H1 (cell line): ENCODE measurements around the gene RERE. TPM values are rescaled to one million over a fixed set of nuclear protein-coding genes. Genes with fewer than 3 reads are reported as not detected.

Experiments
- CTCF ChIA-PET: fragments of 300-600 bp; sonication (Branson Sonifier 250); formaldehyde crosslinking; loops from one replicate; lab custom pipeline; 2021; ENCODE audit not compliant: partially characterized antibody; lab: Charles Lee
- POLR2A ChIA-PET: fragments of 300-600 bp; sonication (Branson Sonifier 250); formaldehyde crosslinking; loops from one replicate; lab custom pipeline; 2021; ENCODE audit warnings: inconsistent platforms; ENCODE audit not compliant: partially characterized antibody; lab: Charles Lee
- DNase-seq, 2 experiments: peaks; one replicate each; pipeline versions ENCODE4 v3.0.0 to v3.0.0-alpha.2; 2010 to 2022; ENCODE audit warnings: low spot score in 2 of 2, low read depth in 1 of 2, mixed read lengths in 1 of 2
- FAIRE-seq: peaks from 2 replicates; lab custom pipeline; 2011; peaks lifted over from hg19 to GRCh38; lab: Jason Lieb, UNC
- H2AFZ ChIP-seq: 2 replicates; pipeline ENCODE4 v1.8.1; 2012; ENCODE audit warnings: low read length, inconsistent platforms
- H2AK5ac ChIP-seq: 2 replicates; pipeline ENCODE4 v1.6.1; 2013; ENCODE audit warnings: low read depth, low read length
- H2BK120ac ChIP-seq: replicated peaks from 2 replicates; pipeline ENCODE3; 2013; ENCODE audit warnings: low read depth, low read length, inconsistent platforms
- H2BK12ac ChIP-seq: 2 replicates; pipeline ENCODE4 v1.6.1; 2013; ENCODE audit warnings: low read depth, low read length
- H2BK15ac ChIP-seq: 2 replicates; pipeline ENCODE4 v1.6.1; 2013; ENCODE audit warnings: low read length
- H2BK20ac ChIP-seq: 2 replicates; pipeline ENCODE4 v1.6.1; 2013; ENCODE audit warnings: low read length
- H2BK5ac ChIP-seq: 2 replicates; pipeline ENCODE4 v1.6.1; 2013; ENCODE audit warnings: low read depth, low read length
- H3K14ac ChIP-seq: 2 replicates; pipeline ENCODE4 v1.6.1; 2013; ENCODE audit warnings: inconsistent platforms; ENCODE audit not compliant: insufficient read length
- H3K18ac ChIP-seq: 2 replicates; pipeline ENCODE4 v1.6.1; 2013; ENCODE audit warnings: low read length; ENCODE audit errors: extremely low read depth
- H3K23ac ChIP-seq: 2 replicates; pipeline ENCODE4 v1.6.1; 2013; ENCODE audit warnings: inconsistent platforms; ENCODE audit not compliant: insufficient read length
- H3K23me2 ChIP-seq: 2 replicates; pipeline ENCODE4 v1.6.1; 2013; ENCODE audit warnings: low read depth, low read length
- H3K27ac ChIP-seq: 2 replicates; pipeline ENCODE4 v1.6.1; 2011; ENCODE audit warnings: low read depth, low read length, inconsistent platforms
- H3K27me3 ChIP-seq, 4 experiments: replicated peaks in 1 of 4; 1 replicate in 1 of 4; 2 replicates in 3 of 4; pipeline versions ENCODE4 v1.6.1 to v1.8.1; 2011 to 2013; ENCODE audit warnings: low read length in 3 of 4, mild to moderate bottlenecking in 3 of 4, inconsistent platforms in 2 of 4, mixed read lengths in 2 of 4, moderate library complexity in 1 of 4; ENCODE audit not compliant: control insufficient read depth in 3 of 4, insufficient read depth in 3 of 4; ENCODE audit errors: extremely low read depth in 1 of 4
- H3K36me3 ChIP-seq, 4 experiments: 2 replicates each; pipeline versions ENCODE4 v1.6.1 to v1.8.1; 2011 to 2013; ENCODE audit warnings: mild to moderate bottlenecking in 4 of 4, low read length in 3 of 4, moderate library complexity in 2 of 4, control low read depth in 1 of 4, inconsistent platforms in 1 of 4; ENCODE audit not compliant: insufficient read depth in 4 of 4, control insufficient read depth in 2 of 4
- H3K4ac ChIP-seq: replicated peaks from 2 replicates; pipeline ENCODE3; 2013; ENCODE audit warnings: low read length, low read depth, mixed read lengths, inconsistent platforms; ENCODE audit not compliant: insufficient read length
- H3K4me1 ChIP-seq, 4 experiments: replicated peaks in 1 of 4; 1 replicate in 1 of 4; 2 replicates in 3 of 4; pipeline versions ENCODE4 v1.6.1 to v1.8.1; 2011 to 2013; ENCODE audit warnings: low read length in 3 of 4, inconsistent platforms in 2 of 4, mixed read lengths in 1 of 4; ENCODE audit not compliant: insufficient read depth in 4 of 4, control insufficient read depth in 3 of 4
- H3K4me2 ChIP-seq, 2 experiments: 2 replicates each; pipeline versions ENCODE4 v1.6.1 to v1.8.1; 2011 to 2013; ENCODE audit warnings: low read depth in 2 of 2, low read length in 2 of 2, control low read depth in 1 of 2, inconsistent platforms in 1 of 2, mild to moderate bottlenecking in 1 of 2; ENCODE audit not compliant: insufficient read depth in 1 of 2
- H3K4me3 ChIP-seq, 4 experiments: fragments of 200-600, 300-600 bp in 1 of 4; sonication (generic), shearing (Covaris generic), sonication (Bioruptor Twin) in 1 of 4; 2 replicates each; pipeline versions ENCODE4 v1.5.1 to v1.8.1; 2011 to 2016; ENCODE audit warnings: low read length in 4 of 4, low read depth in 3 of 4, control low read depth in 2 of 4, inconsistent platforms in 2 of 4, mild to moderate bottlenecking in 2 of 4, mixed read lengths in 1 of 4, moderate library complexity in 1 of 4; ENCODE audit not compliant: insufficient read depth in 2 of 4; ENCODE audit errors: extremely low read depth in 1 of 4
- H3K56ac ChIP-seq: replicated peaks from 2 replicates; pipeline ENCODE3; 2013; ENCODE audit warnings: low read depth, mild to moderate bottlenecking, mixed read lengths, low read length, inconsistent platforms; ENCODE audit not compliant: insufficient read length
- H3K79me1 ChIP-seq: 2 replicates; pipeline ENCODE4 v1.6.1; 2013; ENCODE audit warnings: low read depth, low read length, control low read depth
- H3K79me2 ChIP-seq, 2 experiments: 2 replicates each; pipeline versions ENCODE4 v1.6.1 to v1.8.1; 2012 to 2013; ENCODE audit warnings: low read length in 2 of 2, mild to moderate bottlenecking in 2 of 2, inconsistent platforms in 1 of 2; ENCODE audit not compliant: insufficient read depth in 2 of 2, control insufficient read depth in 1 of 2
- H3K9ac ChIP-seq, 4 experiments: replicated peaks in 1 of 4; 1 replicate in 1 of 4; 2 replicates in 3 of 4; pipeline versions ENCODE4 v1.6.1 to v1.8.1; 2011 to 2013; ENCODE audit warnings: low read depth in 3 of 4, low read length in 3 of 4, control low read depth in 2 of 4, mild to moderate bottlenecking in 2 of 4, moderate library complexity in 2 of 4, inconsistent platforms in 1 of 4; ENCODE audit errors: extremely low read depth in 1 of 4
- H3K9me3 ChIP-seq, 2 experiments: 2 replicates each; pipeline versions ENCODE4 v1.6.1 to v1.8.1; 2012 to 2013; ENCODE audit warnings: mild to moderate bottlenecking in 2 of 2, moderate library complexity in 2 of 2, control low read depth in 1 of 2, inconsistent platforms in 1 of 2, low read depth in 1 of 2, low read length in 1 of 2, mixed read lengths in 1 of 2; ENCODE audit not compliant: insufficient read depth in 2 of 2
- H4K20me1 ChIP-seq, 2 experiments: replicated peaks in 1 of 2; 2 replicates each; pipeline versions ENCODE3 to v1.8.1; 2011 to 2013; ENCODE audit warnings: inconsistent platforms in 2 of 2, low read length in 2 of 2, mild to moderate bottlenecking in 1 of 2; ENCODE audit not compliant: insufficient read depth in 2 of 2, control insufficient read depth in 1 of 2
- H4K5ac ChIP-seq: 2 replicates; pipeline ENCODE4 v1.6.1; 2013; ENCODE audit warnings: low read length, low read depth, mixed read lengths, inconsistent platforms; ENCODE audit not compliant: insufficient read length
- H4K8ac ChIP-seq: 2 replicates; pipeline ENCODE4 v1.8.0; 2013; ENCODE audit warnings: mild to moderate bottlenecking, moderate library complexity, low read length, inconsistent platforms; ENCODE audit not compliant: insufficient read depth; ENCODE audit errors: extremely low read depth
- H4K91ac ChIP-seq: replicated peaks from 2 replicates; pipeline ENCODE3; 2013; ENCODE audit warnings: low read length, mixed read lengths, inconsistent platforms; ENCODE audit not compliant: insufficient read length
- TEAD4 ChIP-seq: IDR thresholded peaks from 2 replicates; pipeline ENCODE4 v1.6.1; 2012; ENCODE audit warnings: low read depth, low read length, inconsistent platforms, mixed read lengths
- YY1 ChIP-seq: IDR thresholded peaks from 2 replicates; pipeline ENCODE4 v1.6.1; 2011; ENCODE audit warnings: low read depth, mild to moderate bottlenecking, low read length
- WGBS, 2 experiments: shearing (Covaris generic) in 1 of 2; methylation state at CpG; one replicate each; pipeline versions ENCODE4 v1.1.6 to v1.1.7; 2013 to 2015; ENCODE audit warnings: low lambda C conversion rate in 2 of 2, mixed read lengths in 2 of 2, inconsistent platforms in 1 of 2, low coverage in 1 of 2, missing lambda C conversion rate in 1 of 2; ENCODE audit not compliant: insufficient replicate concordance in 2 of 2, insufficient coverage in 1 of 2, insufficient read length in 1 of 2; ENCODE audit errors: extremely low coverage in 1 of 2, missing lambda C conversion rate in 1 of 2; 5-methylcytosine and 5-hydroxymethylcytosine counted together
- polyA plus RNA-seq, 7 experiments: library from polyadenylated mRNA; depleted of rRNA in 3 of 7; stranded (reverse) in 5 of 7; unstranded in 2 of 7; fragments of >200 nt in 5 of 7; fragments of 200-250 nt in 2 of 7; gene quantifications; 1 replicate in 5 of 7; 2 replicates in 1 of 7; 4 replicates in 1 of 7; pipeline versions ENCODE4 v1.2.1 to v1.2.3, GENCODE V29; 2011 to 2013; ENCODE audit warnings: missing spikeins in 2 of 7, mixed read lengths in 2 of 7
- total RNA-seq: library from RNA; stranded (reverse); fragmentation: NEBNext Ultra II Directional; extraction: Animal tissue kit (Norgen Biotek cat#: 25700); gene quantifications from 2 replicates; pipeline ENCODE4 v1.2.1, GENCODE V29; 2021

The RERE gene
- total and polyA plus RNA-seq, 2 of the 8 experiments (the other 6 are each of a cell fraction or from before 2014, with no cell fraction given): 15.3 to 142 TPM

GRCh38 chr1:8780405-8780804 is 37.0 kb downstream of the RERE start:
- CTCF ChIA-PET: interaction anchor here (0.6 to 1.2 kb wide), 3 partner anchors 14 to 79 kb away, joined by 3 read pairs; no protein-coding TSS in a partner anchor
- Histone ChIP-seq H4K8ac (no peak overlapping the region), H3K36me3 (no peaks in the 10 kb centered on the region; a peak in 1 of 8 replicates), H3K14ac (no peak overlapping the region), H3K79me2 (peaks cover 3 to 82% of the 10 kb centered on the region in 2 experiments; a peak in 3 of 4 replicates), H2AK5ac (0 out of 2 replicates have a peak overlapping the region, but pooled peaks have one; percentile 69), H3K27ac (no peak overlapping the region), H3K9me3 (no peaks in the 10 kb centered on the region)
- WGBS, 2 experiments: 95% methylated on average over 1 of the region's 1 CpG; no CpG with 5 or more reads in 1 of the 2 experiments
- POLR2A ChIA-PET: interaction anchor here (0.8 to 1.4 kb wide), 2 partner anchors 36 to 37 kb away, joined by 3 to 4 read pairs; partner anchors contain the start of gene RERE
- TF ChIP-seq TEAD4: no peak
- no peak for TF ChIP-seq YY1
- TF ChIP-seq, all 59 proteins: peak for 0
- no peak overlapping the region for H3K4me3 ChIP-seq
- H3K79me1 ChIP-seq: peaks cover 6% of the 10 kb centered on the region
- H2BK20ac ChIP-seq: no peak overlapping the region
- H3K27me3 ChIP-seq: no peaks in the 10 kb centered on the region
- no peak overlapping the region for H2AFZ ChIP-seq
- FAIRE-seq (no peak), DNase-seq (no peak)
- no peak overlapping the region for H4K91ac ChIP-seq
- no peak overlapping the region for H3K9ac ChIP-seq
- H2BK15ac ChIP-seq: no peak overlapping the region
- H4K5ac ChIP-seq: no peak overlapping the region
- no peak overlapping the region for H3K4me2 ChIP-seq
- H3K23ac ChIP-seq: no peak overlapping the region
- no peak overlapping the region for H3K4ac ChIP-seq
- H3K23me2 ChIP-seq: no peaks in the 10 kb centered on the region
- no peak overlapping the region for H2BK5ac ChIP-seq
- peaks cover 0 to 4% of the 10 kb centered on the region in 2 experiments for H4K20me1 ChIP-seq
- H3K18ac ChIP-seq: no peak overlapping the region
- H2BK12ac ChIP-seq: no peak overlapping the region
- no peak overlapping the region for H2BK120ac ChIP-seq
- peaks cover 3 to 7% (median 4%) of the 10 kb centered on the region in 4 experiments; a peak in 1 of 7 replicates for H3K4me1 ChIP-seq
- no peak overlapping the region for H3K56ac ChIP-seq
